ENCODE measurements around the gene CCL22. TPM values are rescaled to one million over a fixed set of nuclear protein-coding genes. Genes with fewer than 3 reads are reported as not detected.

The CCL22 gene
- total and polyA plus RNA-seq, 2 experiments from 2014 or later: 0.19 TPM; not detected in 1

GRCh38 chr16:57325458-57325857, 33.1 kb upstream of the CCL22 start:
- Mint-ChIP-seq H3K27ac (no peak overlapping the region), H3K4me3 (no peak overlapping the region), H3K4me1 (no peaks in the 10 kb centered on the region), H3K36me3 (ENCODE audit: low read depth) (no peaks in the 10 kb centered on the region), H3K9me3 (peaks cover 4% of the 10 kb centered on the region; the same call in 2 of the 3 replicates), H3K27me3 (ENCODE audit: insufficient read depth, low read depth, poor library complexity) (peaks cover 2% of the 10 kb centered on the region)
- no peaks in the 10 kb centered on the region for H4K20me1 ChIP-seq (replicated peaks; ENCODE audit: insufficient read depth)
- TF ChIP-seq ZNF331 (CRISPR knock-in tag; IDR thresholded peaks at IDR 0.05; ENCODE audit: low read depth) (no peak), ZNF114 (CRISPR knock-in tag; IDR thresholded peaks at IDR 0.05) (no peak)
- no peaks in the 10 kb centered on the region for H3K27me3 ChIP-seq (ENCODE audit: insufficient read depth)
- H3K79me2 ChIP-seq (replicated peaks; ENCODE audit: insufficient read depth): no peaks in the 10 kb centered on the region
- no peak for ATAC-seq
- no peaks in the 10 kb centered on the region for H3K4me1 ChIP-seq (ENCODE audit: insufficient read depth)
- no peaks in the 10 kb centered on the region for H3K36me3 ChIP-seq (ENCODE audit: insufficient read depth)
- no peaks in the 10 kb centered on the region for H3F3A ChIP-seq (replicated peaks; ENCODE audit: low read depth)
- no peak overlapping the region for H3K27ac ChIP-seq (ENCODE audit: low read depth)
- H3K4me2 ChIP-seq: no peak overlapping the region
- no peak overlapping the region for H2AFZ ChIP-seq
- no peak overlapping the region for H3K4me3 ChIP-seq
- DNase-seq (ENCODE audit: low spot score): no peak
- H3K9me2 ChIP-seq (ENCODE audit: insufficient read depth): no peaks in the 10 kb centered on the region

GRCh38 chr16:57329718-57330327, 28.8 kb upstream of the CCL22 start:
- H3K9me2 ChIP-seq (ENCODE audit: insufficient read depth): no peaks in the 10 kb centered on the region
- H3K27me3 ChIP-seq (ENCODE audit: insufficient read depth): no peaks in the 10 kb centered on the region; the same call in 1 of the 2 replicates
- H3K27ac Mint-ChIP-seq: no peak overlapping the region
- H3K27me3 Mint-ChIP-seq (ENCODE audit: insufficient read depth, low read depth, poor library complexity): no peaks in the 10 kb centered on the region
- H3K36me3 Mint-ChIP-seq (ENCODE audit: low read depth): no peaks in the 10 kb centered on the region
- no peaks in the 10 kb centered on the region for H3K36me3 ChIP-seq (ENCODE audit: insufficient read depth)
- no peak overlapping the region for H3K27ac ChIP-seq (ENCODE audit: low read depth)
- H3K4me2 ChIP-seq: no peak overlapping the region
- DNase-seq (ENCODE audit: low spot score): no peak
- no peaks in the 10 kb centered on the region for H3K4me1 ChIP-seq (ENCODE audit: insufficient read depth)
- peaks cover 4% of the 10 kb centered on the region; the same call in 2 of the 3 replicates for H3K9me3 Mint-ChIP-seq
- H4K20me1 ChIP-seq (replicated peaks; ENCODE audit: insufficient read depth): no peaks in the 10 kb centered on the region
- H3K79me2 ChIP-seq (replicated peaks; ENCODE audit: insufficient read depth): no peaks in the 10 kb centered on the region
- ATAC-seq: no peak
- H3K4me3 ChIP-seq: no peak overlapping the region
- no peak overlapping the region for H3K4me3 Mint-ChIP-seq
- H3K4me1 Mint-ChIP-seq: no peaks in the 10 kb centered on the region
- H2AFZ ChIP-seq: no peak overlapping the region
- no peaks in the 10 kb centered on the region for H3F3A ChIP-seq (replicated peaks; ENCODE audit: low read depth)
- TF ChIP-seq JUNB (IDR thresholded peaks at IDR 0.05; ENCODE audit: unreplicated experiment) (no peak), EZH2 (IDR thresholded peaks at IDR 0.05; ENCODE audit: low read depth, unreplicated experiment) (no peak), EZH2phosphoT487 (IDR thresholded peaks at IDR 0.05; ENCODE audit: unreplicated experiment) (no peak), REST (IDR thresholded peaks at IDR 0.05; ENCODE audit: unreplicated experiment) (no peak), ZNF331 (CRISPR knock-in tag; IDR thresholded peaks at IDR 0.05; ENCODE audit: low read depth) (no peak), NANOG (IDR thresholded peaks at IDR 0.05; ENCODE audit: borderline replicate concordance) (no peak), POLR2AphosphoS5 (IDR thresholded peaks at IDR 0.05; ENCODE audit: low read depth) (no peak), CTCF (conservative IDR thresholded peaks at IDR 0.05; ENCODE audit: low read depth in 2 of 2) (no peak), STAT1 (IDR thresholded peaks at IDR 0.05; ENCODE audit: unreplicated experiment) (no peak), ZNF462 (CRISPR knock-in tag; IDR thresholded peaks at IDR 0.05) (no peak)

Data from GM23338 (cell line).